22Rv1 (cell line): ENCODE data around the gene ZDHHC11.
"Not testable (repeated sequence)": the region's sequence is repeated elsewhere in the genome, so short reads cannot be mapped to it uniquely, and the experiment has no call there.

ENCODE experiments used
- H3K27ac ChIP-seq: fragments of 450-650 bp; 2 replicates; pipeline ENCODE4 v1.5.1; 2017
- CTCF ChIP-seq: fragments of 450-650 bp; IDR thresholded peaks from 2 replicates; pipeline ENCODE4 v1.5.1; 2017; ENCODE audit warnings: mild to moderate bottlenecking
- ZFX ChIP-seq: fragments of 450-650 bp; IDR thresholded peaks from 2 replicates; pipeline ENCODE4 v1.6.1; 2017; ENCODE audit warnings: antibody characterized with exemption, borderline replicate concordance

Gene ZDHHC11

GRCh38 chr5:759111-759751 lies 91.6 kb downstream of the ZDHHC11 start:
- peak overlapping the region; percentile 50 for H3K27ac ChIP-seq

GRCh38 chr5:758698-759053 lies 92.1 kb downstream of the ZDHHC11 start:
- TF ChIP-seq ZFX (no peak), CTCF (no peak)
- peak overlapping the region; percentile 50 for H3K27ac ChIP-seq

More at GRCh38 chr5:759111-759751, 91.6 kb downstream of the ZDHHC11 start:
- TF ChIP-seq ZFX (no peak), CTCF (peak; percentile 4; the same call in 1 of the 2 replicates)

GRCh38 chr5:757931-758697 lies 92.7 kb downstream of the ZDHHC11 start:
- TF ChIP-seq ZFX, result no peak
- no peak for TF ChIP-seq CTCF

GRCh38 chr5:757346-757930 lies 93.3 kb downstream of the ZDHHC11 start:
- no peak overlapping the region for H3K27ac ChIP-seq
- TF ChIP-seq ZFX (no peak), CTCF (no peak)

More at GRCh38 chr5:757931-758697, 92.7 kb downstream of the ZDHHC11 start:
- H3K27ac ChIP-seq, result no peak overlapping the region

- TF ChIP-seq ZFX (no peak), CTCF (no peak)
- H3K27ac ChIP-seq, result no peak overlapping the region
These were observed 93.9 kb downstream of the ZDHHC11 start for GRCh38 chr5:756865-757345.

GRCh38 chr5:756171-756570 lies 94.6 kb downstream of the ZDHHC11 start:
- TF ChIP-seq CTCF (no peak), ZFX (no peak)
- no peak overlapping the region for H3K27ac ChIP-seq

GRCh38 chr5:754143-754632 lies 96.6 kb downstream of the ZDHHC11 start:
- H3K27ac ChIP-seq, result not testable (repeated sequence)

- not testable (repeated sequence) for H3K27ac ChIP-seq
These were observed 97.1 kb downstream of the ZDHHC11 start for GRCh38 chr5:753567-754142.

- H3K27ac ChIP-seq, result not testable (repeated sequence)
These were observed 98.2 kb downstream of the ZDHHC11 start for GRCh38 chr5:752532-753115.

- not testable (repeated sequence) for H3K27ac ChIP-seq
These were observed 98.8 kb downstream of the ZDHHC11 start for GRCh38 chr5:751992-752391.
